Small intestine (tissue), 7 donors: Measurements from ENCODE around the gene LGALS1. TPM values are rescaled to one million over a fixed set of nuclear protein-coding genes. Genes with fewer than 3 reads are reported as not detected.
A peak's percentile ranks its signal among the peaks of the same experiment; 100 is the strongest.
"Not testable (repeated sequence)": the region's sequence is repeated elsewhere in the genome, so short reads cannot be mapped to it uniquely, and the experiment has no call there.

Experiments used
- DNase-seq, 2 donors: peaks; one replicate each; pipeline versions ENCODE4 v3.0.0 to v3.0.0-alpha.2; 2013
- FAIRE-seq: peaks from 2 replicates; lab custom pipeline; 2012; peaks lifted over from hg19 to GRCh38; lab: Jason Lieb, UNC
- H3K27ac ChIP-seq, 3 donors: one replicate each; pipeline ENCODE4 v1.5.1; 2013; ENCODE audit warnings: low read length in 2 of 3, mild to moderate bottlenecking in 2 of 3, control low read depth in 1 of 3, inconsistent platforms in 1 of 3, low read depth in 1 of 3, moderate library complexity in 1 of 3
- H3K27me3 ChIP-seq, 3 donors: one replicate each; pipeline ENCODE4 v1.6.1; 2013; ENCODE audit warnings: low read length in 3 of 3, inconsistent platforms in 1 of 3; ENCODE audit not compliant: control insufficient read depth in 3 of 3, insufficient read depth in 3 of 3
- H3K36me3 ChIP-seq, 3 donors: one replicate each; pipeline ENCODE4 v1.6.1; 2013; ENCODE audit warnings: low read length in 3 of 3, inconsistent platforms in 1 of 3, low read depth in 1 of 3, mild to moderate bottlenecking in 1 of 3, moderate library complexity in 1 of 3; ENCODE audit not compliant: control insufficient read depth in 3 of 3, insufficient read depth in 2 of 3
- H3K4me1 ChIP-seq, 3 donors: one replicate each; pipeline ENCODE4 v1.6.1; 2013; ENCODE audit warnings: low read length in 2 of 3, inconsistent platforms in 1 of 3, low read depth in 1 of 3, mild to moderate bottlenecking in 1 of 3, moderate library complexity in 1 of 3; ENCODE audit not compliant: control insufficient read depth in 3 of 3, insufficient read depth in 2 of 3
- H3K4me3 ChIP-seq, 3 donors: one replicate each; pipeline ENCODE4 v1.5.1; 2013; ENCODE audit warnings: low read length in 3 of 3, control low read depth in 1 of 3, inconsistent platforms in 1 of 3, low read depth in 1 of 3, mild to moderate bottlenecking in 1 of 3, moderate library complexity in 1 of 3
- H3K9me3 ChIP-seq, 2 donors: one replicate each; pipeline ENCODE4 v1.6.1; 2013; ENCODE audit warnings: low read depth in 1 of 2, low read length in 1 of 2; ENCODE audit not compliant: control insufficient read depth in 2 of 2, insufficient read depth in 1 of 2
- WGBS, 3 donors: extraction: QIAGEN DNeasy Blood & Tissue Kit; methylation state at CpG; one replicate each; pipeline ENCODE4 v1.1.7; 2013; 5-methylcytosine and 5-hydroxymethylcytosine counted together
- polyA plus RNA-seq, 4 donors: library from polyadenylated mRNA; stranded (reverse) in 3 of 4; unstranded in 1 of 4; fragments of 200-250 nt in 3 of 4; fragments of 120-200 nt in 1 of 4; gene quantifications; one replicate each; pipeline versions ENCODE4 v1.2.1 to v1.2.3, GENCODE V29; 2013
- donor health status: healthy with polysubstance abuse.
- donor health status: control.
- donor health status: control.
- donor health status: Bipolar disorder and iron deficiency.
- donor health status: healthy.

Gene LGALS1
- polyA plus RNA-seq, 4 donors, result 36.9 to 396 (median 243) TPM

- DNase-seq (no peak), FAIRE-seq (no peak)
- Histone ChIP-seq H3K4me3 (no peak overlapping the region), H3K27ac (no peak overlapping the region), H3K36me3 (peaks cover 14 to 66% (median 24%) of the 10 kb centered on the region in 3 donors), H3K4me1 (peaks cover 0 to 8% (median 3%) of the 10 kb centered on the region in 3 donors), H3K27me3 (no peaks in the 10 kb centered on the region), H3K9me3 (no peaks in the 10 kb centered on the region)
- WGBS, 3 donors, result 91 to 95% (median 92%) methylated on average over 15 of the region's 15 CpGs
Measured at GRCh38 chr22:37692627-37693285, 17.3 kb downstream of the LGALS1 start.

DNA sequence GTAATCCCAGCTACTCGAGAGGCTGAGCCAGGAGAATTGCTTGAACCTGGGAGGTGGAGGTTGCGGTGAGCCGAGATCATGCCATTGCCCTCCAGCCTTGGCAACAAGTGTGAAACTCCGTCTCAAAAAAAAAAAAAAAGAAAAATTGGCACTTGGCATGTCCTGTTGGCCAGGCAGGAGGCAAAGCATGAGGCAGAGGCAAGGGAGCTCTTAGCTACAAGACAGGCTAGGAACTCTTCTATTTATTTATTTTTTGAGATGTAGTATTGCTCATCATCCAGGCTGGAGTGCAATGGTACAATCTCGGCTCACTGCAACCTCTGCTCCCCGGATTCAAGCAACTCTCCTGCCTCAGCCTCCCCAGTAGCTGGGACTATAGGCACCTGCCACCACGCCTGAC is 18.7 kb downstream of the LGALS1 start:
- H3K36me3 ChIP-seq, result peaks cover 11 to 53% (median 24%) of the 10 kb centered on the region in 3 donors
- not testable (repeated sequence) for H3K4me1 ChIP-seq, H3K27me3 ChIP-seq, FAIRE-seq, H3K9me3 ChIP-seq, DNase-seq, H3K4me3 ChIP-seq, H3K27ac ChIP-seq
- WGBS, 3 donors, result 94 to 97% (median 95%) methylated on average over 7 of the region's 7 CpGs

- H3K9me3 ChIP-seq, H3K27me3 ChIP-seq, H3K4me1 ChIP-seq, DNase-seq, FAIRE-seq: not testable (repeated sequence)
- Histone ChIP-seq H3K4me3 (peak overlapping the region in 1 of 3 donors; percentile 33), H3K36me3 (peaks cover 8 to 37% (median 16%) of the 10 kb centered on the region in 3 donors), H3K27ac (peak overlapping the region in 2 of 3 donors; percentile 19 to 20)
- 21 to 33% (median 25%) methylated on average over 13 of the region's 13 CpGs for WGBS, 3 donors
Measured at GRCh38 chr22:37696260-37696656, 20.8 kb downstream of the LGALS1 start.

- Histone ChIP-seq H3K9me3 (no peaks in the 10 kb centered on the region), H3K27ac (peak within 1 kb of the TSS in 2 of 3 donors; percentile 19 to 20), H3K4me1 (peaks cover 0 to 8% (median 3%) of the 10 kb centered on the region in 3 donors), H3K36me3 (peaks cover 5 to 31% (median 14%) of the 10 kb centered on the region in 3 donors), H3K27me3 (no peaks in the 10 kb centered on the region), H3K4me3 (peak within 1 kb of the TSS in 1 of 3 donors; percentile 33)
- 12 to 27% (median 20%) methylated on average over 37 to 39 of the region's 39 CpGs for WGBS, 3 donors
- peak; percentile 93 to 95 for DNase-seq
- no peak for FAIRE-seq
Measured at GRCh38 chr22:37696657-37697537, 21.5 kb downstream of the LGALS1 start, which contains the start of gene TRIOBP. Gene TRIOBP, plus strand, starts transcription at chr22:37697048. Its CDS starts 4,318 bp downstream, at chr22:37701366.

GRCh38 chr22:37697538-37697835 is 22.1 kb downstream of the LGALS1 start:
- peak overlapping the region in 1 of 3 donors; percentile 6 for H3K4me3 ChIP-seq
- no peak overlapping the region for H3K27ac ChIP-seq
- FAIRE-seq, result no peak

GRCh38 chr22:37701141-37701786 is 25.8 kb downstream of the LGALS1 start:
- peak in 1 of 2 donors; percentile 16 for DNase-seq
- no peak for FAIRE-seq
- H3K9me3 ChIP-seq, result no peaks in the 10 kb centered on the region
- 55 to 63% (median 61%) methylated on average over 8 of the region's 8 CpGs for WGBS, 3 donors
- no peak overlapping the region for H3K4me3 ChIP-seq
- peaks cover 0 to 5% (median 0%) of the 10 kb centered on the region in 3 donors for H3K36me3 ChIP-seq
- no peak overlapping the region for H3K27ac ChIP-seq
- H3K27me3 ChIP-seq, result no peaks in the 10 kb centered on the region
- H3K4me1 ChIP-seq, result peaks cover 0 to 5% (median 3%) of the 10 kb centered on the region in 3 donors

More at GRCh38 chr22:37697538-37697835, 22.1 kb downstream of the LGALS1 start:
- DNase-seq, result no peak
- H3K27me3 ChIP-seq, result no peaks in the 10 kb centered on the region
- H3K36me3 ChIP-seq, result peaks cover 3 to 25% (median 11%) of the 10 kb centered on the region in 3 donors
- H3K9me3 ChIP-seq, result no peaks in the 10 kb centered on the region
- H3K4me1 ChIP-seq, result peaks cover 0 to 8% (median 3%) of the 10 kb centered on the region in 3 donors
- 44 to 78% (median 67%) methylated on average over 3 of the region's 3 CpGs for WGBS, 3 donors

- H3K36me3 ChIP-seq, result peaks cover 0 to 7% (median 0%) of the 10 kb centered on the region in 3 donors
- FAIRE-seq, result no peak
Measured at GRCh38 chr22:37703906-37704305, 28.5 kb downstream of the LGALS1 start.

GRCh38 chr22:37704645-37705044 is 29.2 kb downstream of the LGALS1 start:
- Histone ChIP-seq H3K36me3 (peaks cover 0 to 9% (median 0%) of the 10 kb centered on the region in 3 donors), H3K4me3 (no peak overlapping the region), H3K27me3 (no peaks in the 10 kb centered on the region), H3K4me1 (no peaks in the 10 kb centered on the region), H3K27ac (no peak overlapping the region), H3K9me3 (peaks cover 0 to 6% of the 10 kb centered on the region in 2 donors)
- 82 to 93% (median 91%) methylated on average over 3 of the region's 3 CpGs for WGBS, 3 donors
- FAIRE-seq, result no peak
- no peak for DNase-seq

More at GRCh38 chr22:37703906-37704305, 28.5 kb downstream of the LGALS1 start:
- no peaks in the 10 kb centered on the region for H3K27me3 ChIP-seq
- no peak for DNase-seq
- H3K4me3 ChIP-seq, result no peak overlapping the region
- WGBS, 3 donors, result 81 to 89% (median 84%) methylated on average over 7 of the region's 7 CpGs
- peaks cover 0 to 2% of the 10 kb centered on the region in 2 donors for H3K9me3 ChIP-seq
- H3K4me1 ChIP-seq, result no peaks in the 10 kb centered on the region
- H3K27ac ChIP-seq, result no peak overlapping the region
